HepG2 (cell line): ENCODE measurements around the gene KRTCAP2. TPM values are rescaled to one million over a fixed set of nuclear protein-coding genes. Genes with fewer than 3 reads are reported as not detected.
A peak's percentile ranks its signal among the peaks of the same experiment; 100 is the strongest.

ENCODE experiments used
- AFF4 ChIP-seq: sonication (generic); formaldehyde crosslinking; IDR thresholded peaks from 2 replicates; pipeline ENCODE4 v1.4.0; 2020; ENCODE audit warnings: missing genetic modification reagents
- ATF6 ChIP-seq: sonication (generic); formaldehyde crosslinking; conservative IDR thresholded peaks from 2 replicates; pipeline ENCODE4 v1.4.0; 2020; ENCODE audit warnings: missing genetic modification reagents
- CENPX ChIP-seq: sonication (generic); formaldehyde crosslinking; IDR thresholded peaks from 2 replicates; pipeline ENCODE4 v1.9.0; 2021; ENCODE audit warnings: mild to moderate bottlenecking, missing genetic modification reagents, moderate library complexity
- MIER3 ChIP-seq: IDR thresholded peaks from 2 replicates; pipeline ENCODE4 v1.6.1; 2016; ENCODE audit warnings: missing compliant biosample characterization, borderline replicate concordance
- PITX1 ChIP-seq: sonication (generic); formaldehyde crosslinking; IDR thresholded peaks from 2 replicates; pipeline ENCODE4 v1.5.1; 2020; ENCODE audit warnings: mild to moderate bottlenecking, missing genetic modification reagents
- TCF7L2 ChIP-seq: IDR thresholded peaks from 2 replicates; pipeline ENCODE4 v1.6.1; 2011; ENCODE audit warnings: mild to moderate bottlenecking, low read depth, low read length, moderate library complexity
- TFE3 ChIP-seq: IDR thresholded peaks from 2 replicates; pipeline ENCODE4 v1.6.1; 2016
- ZBED4 ChIP-seq: sonication (generic); formaldehyde crosslinking; IDR thresholded peaks from 2 replicates; pipeline ENCODE4 v1.4.0; 2020; ENCODE audit warnings: missing genetic modification reagents, borderline replicate concordance
- ZBTB43 ChIP-seq: sonication (generic); formaldehyde crosslinking; conservative IDR thresholded peaks from 2 replicates; pipeline ENCODE4 v1.4.0; 2020; ENCODE audit warnings: missing genetic modification reagents
- ZNF503 ChIP-seq: sonication (generic); formaldehyde crosslinking; IDR thresholded peaks from 2 replicates; pipeline ENCODE4 v1.4.0; 2020; ENCODE audit warnings: missing genetic modification reagents
- polyA plus RNA-seq, 8 experiments: library from polyadenylated mRNA; depleted of rRNA in 3 of 8; stranded (reverse) in 7 of 8; unstranded in 1 of 8; fragments of >200 nt; fragmentation: Illumina TruSeq in 4 of 8; extraction: Trizol in 4 of 8; gene quantifications; 2 replicates each; pipeline versions ENCODE4 v1.2.1 to v1.2.3, GENCODE V29; 2011 to 2016; ENCODE audit warnings: low read depth in 4 of 8, missing spikeins in 1 of 8, mixed read lengths in 1 of 8; ENCODE audit not compliant: insufficient read depth in 1 of 8
- total RNA-seq, 5 experiments: library from RNA; depleted of rRNA; stranded (reverse); fragments of >200 nt; fragmentation: Illumina TruSeq; extraction: Trizol; gene quantifications; 2 replicates each; pipeline ENCODE4 v1.2.3, GENCODE V29; 2016; ENCODE audit warnings: low read depth in 1 of 5

KRTCAP2 gene
- total and polyA plus RNA-seq, 2 of the 13 experiments (the other 11 are each of a cell fraction or from before 2014, with no cell fraction given) = 77.3 to 79.4 TPM

- no peak for TF ChIP-seq ZNF503 (CRISPR knock-in tag)
- 0 out of 2 replicates have a peak, but pooled peaks have one; percentile 62 for TF ChIP-seq ZBTB43 (CRISPR knock-in tag)
- TF ChIP-seq ZBED4 (CRISPR knock-in tag) = peak; percentile 70
- TF ChIP-seq MIER3 (CRISPR knock-in tag) = peak; percentile 93; the same call in 1 of the 2 replicates
- no peak; the same call in 1 of the 2 replicates for TF ChIP-seq PITX1 (CRISPR knock-in tag)
- no peak for TF ChIP-seq TCF7L2
- no peak for TF ChIP-seq CENPX (CRISPR knock-in tag)
- TF ChIP-seq ATF6 (CRISPR knock-in tag) = no peak
- TF ChIP-seq TFE3 = no peak
- no peak for TF ChIP-seq AFF4 (CRISPR knock-in tag)
These were observed at the start of gene KRTCAP2 (continued) for GRCh38 chr1:155172732-155173477.
